Measurements from ENCODE around the gene PAK3. TPM values are rescaled to one million over a fixed set of nuclear protein-coding genes. Genes with fewer than 3 reads are reported as not detected.

PAK3 gene
- total RNA-seq, 1 experiment from 2014 or later: not detected

DNA sequence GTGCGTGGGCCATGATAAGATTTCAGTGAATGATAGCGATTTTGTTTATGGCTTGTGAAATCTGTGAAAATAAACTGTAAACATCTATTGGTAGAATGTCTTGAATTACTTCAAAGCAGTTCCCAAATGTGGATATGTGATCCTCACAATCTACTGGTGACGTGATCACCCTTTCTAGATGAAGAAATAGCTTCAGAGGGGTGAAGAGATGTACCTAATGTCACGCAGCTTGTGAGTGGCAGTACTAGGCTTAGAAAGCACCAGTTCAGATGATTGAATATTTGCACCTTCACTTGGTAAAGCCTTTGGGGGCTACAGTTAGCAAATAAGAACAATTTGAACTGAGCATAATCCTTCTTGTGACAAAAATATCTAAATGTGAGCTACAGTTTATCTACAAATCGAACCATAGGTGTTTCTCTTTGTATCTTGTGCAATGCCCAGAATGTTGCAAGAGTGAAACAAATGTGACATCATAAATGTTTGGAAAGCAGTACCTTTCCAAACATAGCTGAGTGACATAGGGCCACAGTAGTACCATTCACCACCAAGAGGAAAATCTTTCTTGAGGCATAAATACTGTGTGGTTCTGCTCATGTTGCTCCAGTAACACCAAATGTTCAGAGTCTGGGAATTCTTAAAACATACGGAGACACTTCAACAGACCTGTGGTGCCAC, 14.2 kb downstream of the PAK3 start:
- no peaks in the 10 kb centered on the region for H3K9me2 ChIP-seq (ENCODE audit: insufficient read depth)
- H3K36me3 ChIP-seq (ENCODE audit: control insufficient read depth in 1 of 2, insufficient read depth in 2 of 2, low read length in 2 of 2): no peaks in the 10 kb centered on the region
- ChIA-PET RAD21 (ENCODE audit: low non-redundant PET in 1 of 2, low total read pairs in 2 of 2, uncharacterized antibody in 2 of 2, unreplicated experiment in 2 of 2) (no interaction called here), CTCF (interaction anchor here (1.4 kb wide), 1 partner anchor 10 kb away, joined by 3 read pairs; no protein-coding TSS in a partner anchor), POLR2A (no interaction called here)
- intact Hi-C loops (cut with micrococcal nuclease): no loop called here
- no peak for TF ChIP-seq YY1 (IDR thresholded peaks at IDR 0.05; ENCODE audit: extremely low read depth, insufficient replicate concordance, low read depth, low read length)
- no peak for ATAC-seq
- no peak overlapping the region for H2AFZ ChIP-seq (ENCODE audit: low read depth, low read length, poor library complexity, severe bottlenecking)
- H3K27me3 ChIP-seq (ENCODE audit: insufficient read depth, low read length): no peaks in the 10 kb centered on the region
- H3K4me2 ChIP-seq (ENCODE audit: low read length): no peak overlapping the region
- no TSS peak for BruUV-seq (replicated peaks)
- no peaks in the 10 kb centered on the region for H3K79me2 ChIP-seq (ENCODE audit: insufficient read depth, low read length)
- no peak for DNase-seq (ENCODE audit: low read depth, low spot score)
- no peak overlapping the region for H3K9ac ChIP-seq (ENCODE audit: low read length)
- no peak overlapping the region for H3K27ac ChIP-seq (ENCODE audit: low read depth, low read length)
- no peaks in the 10 kb centered on the region for H3K9me3 ChIP-seq (ENCODE audit: control insufficient read depth in 1 of 2, insufficient read depth in 1 of 2, low read depth in 1 of 2, low read length in 2 of 2)
- no peaks in the 10 kb centered on the region for H4K20me1 ChIP-seq (ENCODE audit: insufficient read depth)
- no peak overlapping the region for H3K4me3 ChIP-seq (replicated peaks in 1 of 2; ENCODE audit: low read depth in 1 of 2, low read length in 2 of 2)
- no peaks in the 10 kb centered on the region for H3K4me1 ChIP-seq (ENCODE audit: control insufficient read depth in 1 of 2, insufficient read depth in 2 of 2, low read length in 2 of 2)

DNA sequence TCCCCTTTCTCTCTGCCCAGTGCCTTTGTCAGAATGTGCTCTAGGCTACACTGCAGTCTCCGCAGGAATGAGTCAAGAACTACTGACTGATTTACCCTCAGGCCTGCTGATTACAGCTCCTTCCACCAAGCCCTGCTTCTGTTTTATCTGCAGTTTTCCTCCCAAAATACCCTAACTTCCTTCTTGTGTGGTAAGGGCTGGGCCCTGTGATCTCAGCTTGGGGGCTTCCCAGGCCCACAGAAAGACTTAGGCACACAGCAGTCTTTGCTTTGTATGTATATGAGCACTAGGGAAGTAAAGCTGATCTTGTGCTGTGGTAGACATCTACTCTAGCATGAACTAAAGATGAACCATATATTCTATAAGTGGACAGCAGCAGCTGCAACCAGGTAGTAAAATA, 18.8 kb downstream of the PAK3 start:
- TF ChIP-seq CEBPB (IDR thresholded peaks at IDR 0.05; ENCODE audit: low read depth) (no peak), JUND (IDR thresholded peaks at IDR 0.05) (no peak)
- TF ChIP-seq, protein P1, sequence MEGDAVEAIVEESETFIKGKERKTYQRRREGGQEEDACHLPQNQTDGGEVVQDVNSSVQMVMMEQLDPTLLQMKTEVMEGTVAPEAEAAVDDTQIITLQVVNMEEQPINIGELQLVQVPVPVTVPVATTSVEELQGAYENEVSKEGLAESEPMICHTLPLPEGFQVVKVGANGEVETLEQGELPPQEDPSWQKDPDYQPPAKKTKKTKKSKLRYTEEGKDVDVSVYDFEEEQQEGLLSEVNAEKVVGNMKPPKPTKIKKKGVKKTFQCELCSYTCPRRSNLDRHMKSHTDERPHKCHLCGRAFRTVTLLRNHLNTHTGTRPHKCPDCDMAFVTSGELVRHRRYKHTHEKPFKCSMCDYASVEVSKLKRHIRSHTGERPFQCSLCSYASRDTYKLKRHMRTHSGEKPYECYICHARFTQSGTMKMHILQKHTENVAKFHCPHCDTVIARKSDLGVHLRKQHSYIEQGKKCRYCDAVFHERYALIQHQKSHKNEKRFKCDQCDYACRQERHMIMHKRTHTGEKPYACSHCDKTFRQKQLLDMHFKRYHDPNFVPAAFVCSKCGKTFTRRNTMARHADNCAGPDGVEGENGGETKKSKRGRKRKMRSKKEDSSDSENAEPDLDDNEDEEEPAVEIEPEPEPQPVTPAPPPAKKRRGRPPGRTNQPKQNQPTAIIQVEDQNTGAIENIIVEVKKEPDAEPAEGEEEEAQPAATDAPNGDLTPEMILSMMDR (IDR thresholded peaks at IDR 0.05 in 2 of 3, conservative IDR thresholded peaks at IDR 0.05 in 1 of 3; ENCODE audit: borderline replicate concordance in 1 of 3, insufficient read depth in 1 of 3, low read depth in 2 of 3, low read length in 2 of 3): no peak
- no peak overlapping the region for H3K4me2 ChIP-seq (ENCODE audit: low read length)

More for the DNA sequence above, 18.8 kb downstream of the PAK3 start:
- Histone ChIP-seq H3K9me3 (ENCODE audit: control insufficient read depth in 1 of 2, insufficient read depth in 1 of 2, low read depth in 1 of 2, low read length in 2 of 2) (no peaks in the 10 kb centered on the region), H3K79me2 (ENCODE audit: insufficient read depth, low read length) (no peaks in the 10 kb centered on the region), H3K4me1 (ENCODE audit: control insufficient read depth in 1 of 2, insufficient read depth in 2 of 2, low read length in 2 of 2) (no peaks in the 10 kb centered on the region), H3K4me3 (replicated peaks in 1 of 2; ENCODE audit: low read depth in 1 of 2, low read length in 2 of 2) (no peak overlapping the region), H3K27me3 (ENCODE audit: insufficient read depth, low read length) (no peaks in the 10 kb centered on the region), H3K36me3 (ENCODE audit: control insufficient read depth in 1 of 2, insufficient read depth in 2 of 2, low read length in 2 of 2) (no peaks in the 10 kb centered on the region), H3K9me2 (ENCODE audit: insufficient read depth) (no peaks in the 10 kb centered on the region), H3K9ac (ENCODE audit: low read length) (no peak overlapping the region), H2AFZ (ENCODE audit: low read depth, low read length, poor library complexity, severe bottlenecking) (no peak overlapping the region), H4K20me1 (ENCODE audit: insufficient read depth) (no peaks in the 10 kb centered on the region), H3K27ac (ENCODE audit: low read depth, low read length) (no peak overlapping the region)
- intact Hi-C loops (cut with micrococcal nuclease): no loop called here
- no peak for DNase-seq (ENCODE audit: low read depth, low spot score)
- ATAC-seq: no peak
- BruUV-seq (replicated peaks): no TSS peak
- ChIA-PET POLR2A (no interaction called here), RAD21 (ENCODE audit: low non-redundant PET in 1 of 2, low total read pairs in 2 of 2, uncharacterized antibody in 2 of 2, unreplicated experiment in 2 of 2) (no interaction called here), CTCF (no interaction called here)
